DMS114 treated with DMSO at 0.1 percent for 48 hours (cell line): ENCODE results near the gene INTS7.
"Not testable (repeated sequence)": the region's sequence is repeated elsewhere in the genome, so short reads cannot be mapped to it uniquely, and the experiment has no call there.

Experiments used
- DNase-seq: peaks from one replicate; lab custom pipeline; 2025; ENCODE audit not compliant: unreplicated experiment; lab: John Stamatoyannopoulos, UW

Gene INTS7

GRCh38 chr1:211933946-211934714 lies 101.2 kb downstream of the INTS7 start:
- DNase-seq: no peak

GRCh38 chr1:211932933-211933254 lies 102.5 kb downstream of the INTS7 start:
- no peak for DNase-seq

GRCh38 chr1:211932231-211932932 lies 103.0 kb downstream of the INTS7 start:
- no peak for DNase-seq

GRCh38 chr1:211929683-211930082 lies 105.7 kb downstream of the INTS7 start:
- no peak for DNase-seq

GRCh38 chr1:211928993-211929637 lies 106.2 kb downstream of the INTS7 start:
- no peak for DNase-seq

- DNase-seq: no peak
Observed at GRCh38 chr1:211928290-211928801, 107.0 kb downstream of the INTS7 start.

- DNase-seq: no peak
Observed at GRCh38 chr1:211925016-211925415, 110.3 kb downstream of the INTS7 start.

GRCh38 chr1:211924256-211924655 lies 111.1 kb downstream of the INTS7 start:
- DNase-seq: no peak

- DNase-seq: no peak
Observed at GRCh38 chr1:211923095-211923494, 112.3 kb downstream of the INTS7 start.

- DNase-seq: no peak
Observed at GRCh38 chr1:211921579-211922095, 113.7 kb downstream of the INTS7 start.

GRCh38 chr1:211920602-211921226 lies 114.6 kb downstream of the INTS7 start:
- DNase-seq: no peak

GRCh38 chr1:211920141-211920572 lies 115.2 kb downstream of the INTS7 start:
- DNase-seq: no peak

- DNase-seq: no peak
Observed at GRCh38 chr1:211918843-211919414, 116.4 kb downstream of the INTS7 start.

- DNase-seq: not testable (repeated sequence)
Observed at GRCh38 chr1:211916458-211916857, 118.9 kb downstream of the INTS7 start.

- DNase-seq: no peak
Observed at GRCh38 chr1:211915924-211916323, 119.4 kb downstream of the INTS7 start.

- DNase-seq: no peak
Observed at GRCh38 chr1:211912844-211913432, 122.4 kb downstream of the INTS7 start.

- no peak for DNase-seq
Observed at GRCh38 chr1:211912038-211912437, 123.3 kb downstream of the INTS7 start.

GRCh38 chr1:211910913-211911485 lies 124.4 kb downstream of the INTS7 start:
- DNase-seq: no peak

GRCh38 chr1:211910113-211910884 lies 125.1 kb downstream of the INTS7 start:
- DNase-seq: no peak
